Stimulated activated effector memory CD8-positive, alpha-beta T cell treated with anti-CD3 and anti-CD28 coated beads, Interleukin-12 subunit alpha, Interleukin-12 subunit beta, amount 100 ng/mL, for 72 hours (primary cell): ENCODE results near the gene ELL.

Source experiments
- ATAC-seq: fragments of 150-1000 bp; cut with Tn5 transposase; 2 replicates; pipeline ENCODE4 v1.10.0; 2021
- DNase-seq, 2 donors: peaks; one replicate each; pipeline ENCODE4 v3.0.0; 2021 to 2022; ENCODE audit warnings: low spot score in 2 of 2
- H3K27ac Mint-ChIP-seq: one replicate; pipeline ENCODE4 v1.8.0; 2022; ENCODE audit warnings: mild to moderate bottlenecking, mixed read lengths
- H3K36me3 Mint-ChIP-seq: one replicate; pipeline ENCODE4 v1.8.0; 2022; ENCODE audit warnings: mild to moderate bottlenecking, mixed read lengths
- H3K4me1 Mint-ChIP-seq: one replicate; pipeline ENCODE4 v1.8.0; 2022; ENCODE audit warnings: mixed read lengths
- H3K4me3 Mint-ChIP-seq: one replicate; pipeline ENCODE4 v1.8.0; 2022; ENCODE audit warnings: mild to moderate bottlenecking, mixed read lengths
- H3K9me3 Mint-ChIP-seq: one replicate; pipeline ENCODE4 v1.8.0; 2022; ENCODE audit warnings: mixed read lengths

The ELL gene

GRCh38 chr19:18493440-18494266 is 28.2 kb downstream of the ELL start:
- Mint-ChIP-seq H3K36me3 (peaks cover 37% of the 10 kb centered on the region), H3K4me1 (peaks cover 81% of the 10 kb centered on the region), H3K9me3 (no peaks in the 10 kb centered on the region), H3K4me3 (peak overlapping the region; percentile 79), H3K27ac (peak overlapping the region; percentile 94)
- DNase-seq = no peak
- ATAC-seq = no peak

- Mint-ChIP-seq H3K9me3 (no peaks in the 10 kb centered on the region), H3K4me1 (peaks cover 91% of the 10 kb centered on the region), H3K36me3 (peaks cover 36% of the 10 kb centered on the region), H3K4me3 (peak overlapping the region; percentile 79), H3K27ac (peak overlapping the region; percentile 87)
- DNase-seq = no peak
- ATAC-seq = no peak
Observed at GRCh38 chr19:18491995-18492953, 29.6 kb downstream of the ELL start.

- no peak for DNase-seq
- Mint-ChIP-seq H3K4me1 (peaks cover 89% of the 10 kb centered on the region), H3K9me3 (no peaks in the 10 kb centered on the region), H3K36me3 (peaks cover 33% of the 10 kb centered on the region), H3K27ac (peak overlapping the region; percentile 82), H3K4me3 (no peak overlapping the region)
- ATAC-seq = no peak
Observed at GRCh38 chr19:18490728-18491127, 31.1 kb downstream of the ELL start.

- Mint-ChIP-seq H3K4me3 (no peak overlapping the region), H3K36me3 (peaks cover 32% of the 10 kb centered on the region), H3K27ac (peak overlapping the region; percentile 82), H3K9me3 (no peaks in the 10 kb centered on the region), H3K4me1 (peaks cover 88% of the 10 kb centered on the region)
- DNase-seq = no peak
- ATAC-seq = no peak
Observed at GRCh38 chr19:18489627-18490184, 32.2 kb downstream of the ELL start.

- ATAC-seq = no peak
- DNase-seq = no peak
- Mint-ChIP-seq H3K9me3 (no peaks in the 10 kb centered on the region), H3K4me1 (peaks cover 89% of the 10 kb centered on the region), H3K36me3 (peaks cover 33% of the 10 kb centered on the region), H3K4me3 (peak overlapping the region; percentile 57), H3K27ac (peak overlapping the region; percentile 82)
Observed at GRCh38 chr19:18488838-18489626, 32.8 kb downstream of the ELL start.

GRCh38 chr19:18488403-18488723 is 33.5 kb downstream of the ELL start:
- H3K4me3 Mint-ChIP-seq = peak overlapping the region; percentile 57
- peaks cover 90% of the 10 kb centered on the region for H3K4me1 Mint-ChIP-seq
- H3K27ac Mint-ChIP-seq = peak overlapping the region; percentile 82
- ATAC-seq = peak; percentile 57
- no peaks in the 10 kb centered on the region for H3K9me3 Mint-ChIP-seq
- H3K36me3 Mint-ChIP-seq = peaks cover 39% of the 10 kb centered on the region
- DNase-seq = no peak

- peak overlapping the region; percentile 57 for H3K4me3 Mint-ChIP-seq
- H3K27ac Mint-ChIP-seq = peak overlapping the region; percentile 82
- H3K9me3 Mint-ChIP-seq = no peaks in the 10 kb centered on the region
- ATAC-seq = no peak
- peaks cover 92% of the 10 kb centered on the region for H3K4me1 Mint-ChIP-seq
- DNase-seq = no peak
- H3K36me3 Mint-ChIP-seq = peaks cover 44% of the 10 kb centered on the region
Observed at GRCh38 chr19:18487576-18488402, 34.1 kb downstream of the ELL start.

- ATAC-seq (no peak), DNase-seq (no peak)
- Mint-ChIP-seq H3K9me3 (no peaks in the 10 kb centered on the region), H3K36me3 (peaks cover 49% of the 10 kb centered on the region), H3K27ac (peak overlapping the region; percentile 92), H3K4me3 (peak overlapping the region; percentile 57), H3K4me1 (peaks cover 92% of the 10 kb centered on the region)
Observed at GRCh38 chr19:18486746-18487145, 35.1 kb downstream of the ELL start.

- peak overlapping the region; percentile 92 for H3K27ac Mint-ChIP-seq
Observed at GRCh38 chr19:18484992-18485391, 36.9 kb downstream of the ELL start.

GRCh38 chr19:18483119-18483890 is 38.6 kb downstream of the ELL start:
- peaks cover 54% of the 10 kb centered on the region for H3K36me3 Mint-ChIP-seq
- peaks cover 97% of the 10 kb centered on the region for H3K4me1 Mint-ChIP-seq
- DNase-seq (no peak), ATAC-seq (no peak)
- H3K9me3 Mint-ChIP-seq = no peaks in the 10 kb centered on the region
- H3K4me3 Mint-ChIP-seq = peak overlapping the region; percentile 57
- peak overlapping the region; percentile 91 for H3K27ac Mint-ChIP-seq

More at GRCh38 chr19:18484992-18485391, 36.9 kb downstream of the ELL start:
- Mint-ChIP-seq H3K9me3 (no peaks in the 10 kb centered on the region), H3K4me3 (peak overlapping the region; percentile 57), H3K36me3 (peaks cover 49% of the 10 kb centered on the region), H3K4me1 (peaks cover 97% of the 10 kb centered on the region)
- DNase-seq (no peak), ATAC-seq (no peak)

GRCh38 chr19:18481505-18482222 is 40.2 kb downstream of the ELL start:
- Mint-ChIP-seq H3K36me3 (peaks cover 58% of the 10 kb centered on the region), H3K27ac (peak overlapping the region; percentile 91), H3K4me3 (peak overlapping the region; percentile 57), H3K4me1 (peaks cover 97% of the 10 kb centered on the region), H3K9me3 (no peaks in the 10 kb centered on the region)
- no peak for DNase-seq
- peak; percentile 52 for ATAC-seq

GRCh38 chr19:18480006-18480691 is 41.7 kb downstream of the ELL start:
- DNase-seq = no peak
- peak overlapping the region; percentile 84 for H3K4me3 Mint-ChIP-seq
- H3K4me1 Mint-ChIP-seq = peaks cover 100% of the 10 kb centered on the region
- no peak for ATAC-seq
- H3K36me3 Mint-ChIP-seq = peaks cover 64% of the 10 kb centered on the region
- H3K27ac Mint-ChIP-seq = peak overlapping the region; percentile 99
- H3K9me3 Mint-ChIP-seq = no peaks in the 10 kb centered on the region
